Nephron progenitor cell (in vitro differentiated cells): ENCODE measurements around the gene ERC2.

Experiments used
- DNase-seq: peaks from one replicate; pipeline ENCODE4 v3.0.0; 2021
- H3K27ac Mint-ChIP-seq: 2 replicates; pipeline ENCODE4 v1.8.0; 2021; ENCODE audit warnings: mild to moderate bottlenecking, moderate library complexity, mixed read lengths
- H3K27me3 Mint-ChIP-seq: 2 replicates; pipeline ENCODE4 v1.8.0; 2021; ENCODE audit warnings: mild to moderate bottlenecking, low read depth, mixed read lengths; ENCODE audit not compliant: poor library complexity
- H3K36me3 Mint-ChIP-seq: 2 replicates; pipeline ENCODE4 v1.8.0; 2021; ENCODE audit warnings: low read depth, mixed read lengths
- H3K4me1 Mint-ChIP-seq: 2 replicates; pipeline ENCODE4 v1.8.0; 2021; ENCODE audit warnings: mixed read lengths
- H3K4me3 Mint-ChIP-seq: 2 replicates; pipeline ENCODE4 v1.8.0; 2021; ENCODE audit warnings: mild to moderate bottlenecking, moderate library complexity, mixed read lengths
- H3K9me3 Mint-ChIP-seq: 2 replicates; pipeline ENCODE4 v1.8.0; 2021; ENCODE audit warnings: mild to moderate bottlenecking, moderate library complexity, mixed read lengths
- TF ChIP-seq, protein P1 (sequence below): fragments of 200-600 bp; sonication (generic); IDR thresholded peaks from 2 replicates; pipeline ENCODE4 v1.5.0; 2021; ENCODE audit warnings: antibody characterized with exemption

The ERC2 gene

DNA sequence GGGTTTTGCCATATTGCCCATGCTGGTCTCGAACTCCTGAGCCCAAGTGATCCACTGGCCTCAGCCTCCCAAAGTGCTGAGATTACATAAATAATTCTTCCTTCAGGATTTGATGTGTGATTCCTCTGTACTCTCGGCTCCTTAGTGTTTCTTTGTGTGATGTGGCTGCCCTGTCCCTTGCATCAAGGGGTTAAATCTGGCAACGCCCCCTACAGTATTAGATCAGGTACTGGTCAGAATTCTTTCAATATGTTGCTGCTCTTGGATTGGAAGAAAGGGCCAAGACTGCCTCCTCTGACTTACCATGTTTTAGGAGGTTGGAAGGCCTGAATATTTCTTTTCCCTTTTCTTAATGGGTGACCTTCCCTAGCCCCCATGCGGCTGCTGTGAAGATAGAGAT lies 590.6 kb downstream of the ERC2 start:
- H3K36me3 Mint-ChIP-seq: no peaks in the 10 kb centered on the region
- H3K27me3 Mint-ChIP-seq: no peaks in the 10 kb centered on the region
- H3K4me1 Mint-ChIP-seq: peaks cover 46% of the 10 kb centered on the region
- TF ChIP-seq, protein P1, sequence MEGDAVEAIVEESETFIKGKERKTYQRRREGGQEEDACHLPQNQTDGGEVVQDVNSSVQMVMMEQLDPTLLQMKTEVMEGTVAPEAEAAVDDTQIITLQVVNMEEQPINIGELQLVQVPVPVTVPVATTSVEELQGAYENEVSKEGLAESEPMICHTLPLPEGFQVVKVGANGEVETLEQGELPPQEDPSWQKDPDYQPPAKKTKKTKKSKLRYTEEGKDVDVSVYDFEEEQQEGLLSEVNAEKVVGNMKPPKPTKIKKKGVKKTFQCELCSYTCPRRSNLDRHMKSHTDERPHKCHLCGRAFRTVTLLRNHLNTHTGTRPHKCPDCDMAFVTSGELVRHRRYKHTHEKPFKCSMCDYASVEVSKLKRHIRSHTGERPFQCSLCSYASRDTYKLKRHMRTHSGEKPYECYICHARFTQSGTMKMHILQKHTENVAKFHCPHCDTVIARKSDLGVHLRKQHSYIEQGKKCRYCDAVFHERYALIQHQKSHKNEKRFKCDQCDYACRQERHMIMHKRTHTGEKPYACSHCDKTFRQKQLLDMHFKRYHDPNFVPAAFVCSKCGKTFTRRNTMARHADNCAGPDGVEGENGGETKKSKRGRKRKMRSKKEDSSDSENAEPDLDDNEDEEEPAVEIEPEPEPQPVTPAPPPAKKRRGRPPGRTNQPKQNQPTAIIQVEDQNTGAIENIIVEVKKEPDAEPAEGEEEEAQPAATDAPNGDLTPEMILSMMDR: no peak
- H3K9me3 Mint-ChIP-seq: no peaks in the 10 kb centered on the region
- no peak overlapping the region for H3K27ac Mint-ChIP-seq
- DNase-seq: no peak
- H3K4me3 Mint-ChIP-seq: no peak overlapping the region

DNA sequence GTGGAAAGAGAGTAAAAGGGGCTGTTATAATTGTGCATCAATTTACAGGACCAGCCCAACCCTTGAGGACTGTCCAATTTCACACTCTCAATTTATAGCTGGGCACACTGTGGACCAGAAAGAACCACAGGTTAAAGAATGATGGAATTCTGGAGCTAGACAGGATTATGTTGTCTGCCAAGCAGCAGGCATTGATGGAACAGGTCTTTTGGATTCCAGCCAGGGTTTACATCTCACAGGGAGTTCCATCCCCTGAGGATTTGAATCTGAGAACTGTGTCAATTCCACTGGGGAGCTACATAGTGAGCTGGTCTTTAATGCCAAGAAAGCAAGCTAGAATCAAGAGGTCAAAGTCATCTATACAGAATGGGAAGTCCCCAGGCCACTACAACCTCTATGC lies 591.7 kb downstream of the ERC2 start:
- Mint-ChIP-seq H3K4me3 (no peak overlapping the region), H3K27ac (no peak overlapping the region), H3K9me3 (no peaks in the 10 kb centered on the region), H3K4me1 (peaks cover 46% of the 10 kb centered on the region), H3K36me3 (no peaks in the 10 kb centered on the region), H3K27me3 (no peaks in the 10 kb centered on the region)
- TF ChIP-seq, protein P1: no peak
- DNase-seq: no peak

DNA sequence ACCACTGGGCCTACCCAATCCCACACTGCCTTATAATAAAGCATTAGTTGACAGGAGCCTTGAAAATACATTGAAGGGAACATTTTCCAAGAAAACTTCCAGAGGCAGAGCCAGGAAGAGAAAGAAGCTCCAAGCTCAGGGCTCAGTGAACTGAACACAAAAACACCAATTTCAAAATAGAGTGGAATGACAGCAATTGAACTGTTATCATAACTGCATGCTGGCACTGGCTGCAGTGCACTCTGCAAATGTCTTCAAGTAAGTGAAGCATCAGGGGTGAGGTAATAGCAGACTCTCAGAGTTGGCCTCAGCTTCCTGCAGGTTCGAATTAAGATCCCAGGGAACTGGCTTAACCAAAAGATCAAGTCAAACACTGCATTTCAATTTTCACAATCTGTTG lies 593.2 kb downstream of the ERC2 start:
- Mint-ChIP-seq H3K27ac (no peak overlapping the region), H3K9me3 (no peaks in the 10 kb centered on the region), H3K27me3 (no peaks in the 10 kb centered on the region), H3K4me3 (no peak overlapping the region), H3K4me1 (peaks cover 50% of the 10 kb centered on the region), H3K36me3 (no peaks in the 10 kb centered on the region)
- TF ChIP-seq, protein P1: no peak
- DNase-seq: no peak

DNA sequence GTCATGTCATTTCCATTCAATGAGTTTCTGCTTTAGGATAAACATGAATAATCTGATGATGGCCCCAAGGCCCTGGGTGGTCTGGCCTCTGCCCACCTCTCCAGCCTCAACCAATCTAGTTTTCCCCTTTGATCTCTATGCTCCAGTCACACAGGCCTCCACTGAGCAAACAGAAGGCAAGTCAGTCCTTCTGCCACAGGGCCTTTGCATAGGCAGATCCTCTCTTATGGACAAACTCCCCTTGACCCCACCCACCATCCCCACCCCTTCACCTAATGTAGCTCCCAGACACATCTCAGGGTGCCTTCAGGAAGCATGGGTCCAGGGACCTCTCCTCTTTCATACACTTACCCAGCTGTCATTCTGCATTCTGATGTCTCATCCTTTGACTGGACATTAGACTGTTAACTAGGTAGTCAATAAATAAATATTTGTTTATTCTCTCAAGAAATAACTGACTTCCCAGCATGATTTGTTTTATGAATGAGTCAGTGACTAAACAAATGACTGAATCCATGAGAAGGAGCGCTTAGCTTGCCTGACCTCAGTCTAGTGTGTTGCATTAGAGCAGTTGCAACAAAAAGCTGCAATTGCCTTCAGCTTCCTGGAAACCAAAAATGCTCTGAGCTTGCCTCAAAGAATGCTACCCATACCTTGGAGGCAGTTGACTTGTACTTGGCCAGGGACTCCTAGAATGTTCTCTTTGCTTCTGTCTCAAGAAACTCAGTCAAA lies 594.6 kb downstream of the ERC2 start:
- H3K9me3 Mint-ChIP-seq: no peaks in the 10 kb centered on the region
- H3K27me3 Mint-ChIP-seq: no peaks in the 10 kb centered on the region
- H3K4me1 Mint-ChIP-seq: peaks cover 45% of the 10 kb centered on the region
- DNase-seq: no peak
- H3K36me3 Mint-ChIP-seq: no peaks in the 10 kb centered on the region
- no peak overlapping the region for H3K27ac Mint-ChIP-seq
- TF ChIP-seq, protein P1: no peak
- H3K4me3 Mint-ChIP-seq: no peak overlapping the region

DNA sequence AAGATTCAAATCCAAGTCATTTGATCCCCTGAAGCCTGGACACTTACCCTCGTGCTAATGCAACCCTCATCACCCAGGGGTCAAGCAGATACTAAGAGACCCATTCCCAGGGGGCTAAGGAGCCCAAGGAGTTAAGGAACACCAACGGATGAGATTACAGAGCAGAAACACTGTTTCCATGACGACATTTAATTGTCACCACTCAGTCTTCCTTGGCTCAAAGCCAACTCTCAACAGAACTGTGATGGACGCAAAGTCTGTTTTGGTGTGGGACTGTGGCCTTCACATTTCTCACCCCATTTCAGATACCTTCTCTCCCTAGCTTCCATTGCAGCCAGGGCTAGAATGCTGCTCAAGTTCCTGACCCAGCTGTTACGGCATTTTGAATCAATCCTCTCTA lies 597.7 kb downstream of the ERC2 start:
- Mint-ChIP-seq H3K27ac (peak overlapping the region; percentile 63), H3K9me3 (no peaks in the 10 kb centered on the region), H3K27me3 (peaks cover 4% of the 10 kb centered on the region), H3K36me3 (no peaks in the 10 kb centered on the region), H3K4me3 (no peak overlapping the region), H3K4me1 (peaks cover 43% of the 10 kb centered on the region)
- TF ChIP-seq, protein P1: no peak
- no peak for DNase-seq

DNA sequence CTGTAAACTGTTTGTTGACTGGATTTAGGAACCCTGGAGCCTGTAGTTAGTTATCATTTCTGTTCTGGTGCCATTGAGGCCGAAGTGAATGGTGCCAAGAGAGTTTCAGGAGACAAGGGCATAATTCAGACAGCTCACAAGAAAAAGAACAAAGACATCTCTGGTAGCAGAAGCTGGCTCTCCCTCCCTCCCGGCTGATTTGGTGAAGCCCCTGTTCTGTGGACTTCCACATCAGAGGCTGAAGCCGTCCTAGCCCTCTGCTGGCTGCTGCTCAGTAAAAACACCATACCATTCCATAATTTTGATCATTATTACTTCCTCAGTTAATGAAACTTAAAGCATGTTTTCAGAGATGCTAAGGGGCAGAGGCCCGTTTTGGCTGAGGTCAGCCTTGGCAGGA lies 599.9 kb downstream of the ERC2 start:
- Mint-ChIP-seq H3K27ac (no peak overlapping the region), H3K4me3 (no peak overlapping the region), H3K36me3 (no peaks in the 10 kb centered on the region), H3K4me1 (peaks cover 29% of the 10 kb centered on the region), H3K9me3 (no peaks in the 10 kb centered on the region), H3K27me3 (peaks cover 4% of the 10 kb centered on the region)
- TF ChIP-seq, protein P1: no peak
- DNase-seq: no peak
